Duodenal mucosa (tissue), 2 donors: ENCODE data around the gene AFF3.

Source experiments
- H3K27ac ChIP-seq: one replicate; pipeline ENCODE4 v1.7.0; 2013; ENCODE audit warnings: low read depth, low read length
- H3K27me3 ChIP-seq, 2 donors: one replicate each; pipeline ENCODE4 v1.7.0; 2013; ENCODE audit warnings: low read length in 2 of 2, control low read depth in 1 of 2; ENCODE audit not compliant: insufficient read depth in 2 of 2, control insufficient read depth in 1 of 2
- H3K36me3 ChIP-seq, 2 donors: one replicate each; pipeline ENCODE4 v1.7.0; 2013; ENCODE audit warnings: low read length in 2 of 2, control low read depth in 1 of 2; ENCODE audit not compliant: insufficient read depth in 2 of 2, control insufficient read depth in 1 of 2
- H3K4me1 ChIP-seq, 2 donors: one replicate each; pipeline ENCODE4 v1.7.0; 2013; ENCODE audit warnings: low read length in 2 of 2, control low read depth in 1 of 2; ENCODE audit not compliant: insufficient read depth in 2 of 2, control insufficient read depth in 1 of 2
- H3K4me3 ChIP-seq, 2 donors: one replicate each; pipeline ENCODE4 v1.7.0; 2013; ENCODE audit warnings: low read length in 2 of 2, low read depth in 1 of 2
- H3K9ac ChIP-seq, 2 donors: one replicate each; pipeline ENCODE4 v1.7.0; 2013; ENCODE audit warnings: low read length in 2 of 2, low read depth in 1 of 2
- H3K9me3 ChIP-seq, 2 donors: one replicate each; pipeline ENCODE4 v1.7.0; 2013; ENCODE audit warnings: low read length in 2 of 2, control low read depth in 1 of 2; ENCODE audit not compliant: control insufficient read depth in 1 of 2

The AFF3 gene

DNA sequence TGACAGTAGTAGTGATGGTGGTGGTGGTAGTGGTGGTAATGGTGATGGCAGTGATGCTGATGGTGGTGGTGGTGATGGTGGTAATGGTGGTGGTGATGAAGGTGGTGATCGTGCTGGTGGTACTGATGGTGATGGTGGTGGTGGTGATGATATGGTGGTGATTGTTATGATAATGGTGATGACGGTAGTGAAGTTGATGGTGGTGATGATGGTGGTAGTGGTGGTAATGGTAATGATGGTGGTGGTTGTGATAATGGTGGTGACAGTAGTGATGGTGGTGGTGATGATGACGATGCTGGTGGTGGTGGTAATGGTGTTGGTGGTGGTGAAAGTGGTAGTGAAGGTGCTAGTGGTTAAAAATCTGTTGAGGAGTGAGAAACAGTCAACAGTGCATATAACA is 125.6 kb downstream of the AFF3 start:
- H3K27ac ChIP-seq = no peak overlapping the region
- H3K9ac ChIP-seq = no peak overlapping the region
- no peaks in the 10 kb centered on the region for H3K36me3 ChIP-seq
- no peaks in the 10 kb centered on the region for H3K4me1 ChIP-seq
- H3K27me3 ChIP-seq = no peaks in the 10 kb centered on the region
- H3K4me3 ChIP-seq = no peak overlapping the region
- no peaks in the 10 kb centered on the region for H3K9me3 ChIP-seq

DNA sequence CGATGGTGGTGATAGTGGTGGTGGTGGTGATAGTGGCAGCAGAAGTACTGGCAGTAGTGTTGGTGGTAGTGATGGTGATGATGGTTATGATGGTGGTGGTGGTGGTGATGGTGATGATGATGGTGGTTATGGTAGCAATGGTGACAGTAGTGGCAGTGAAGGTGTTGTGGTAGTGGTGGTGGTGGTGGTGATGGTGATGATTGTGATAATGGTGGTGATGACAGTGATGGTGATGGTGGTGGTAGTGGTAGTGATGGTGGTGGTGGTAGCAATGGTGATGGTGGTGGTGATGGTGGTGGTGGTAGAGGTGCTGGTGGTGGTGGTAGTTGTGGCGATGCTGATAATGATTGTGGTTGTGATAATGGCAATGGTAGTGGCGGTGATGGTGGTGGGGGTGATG is 126.5 kb downstream of the AFF3 start:
- no peak overlapping the region for H3K27ac ChIP-seq
- no peak overlapping the region for H3K4me3 ChIP-seq
- H3K9me3 ChIP-seq = no peaks in the 10 kb centered on the region
- no peaks in the 10 kb centered on the region for H3K36me3 ChIP-seq
- no peaks in the 10 kb centered on the region for H3K4me1 ChIP-seq
- no peak overlapping the region for H3K9ac ChIP-seq
- H3K27me3 ChIP-seq = no peaks in the 10 kb centered on the region

DNA sequence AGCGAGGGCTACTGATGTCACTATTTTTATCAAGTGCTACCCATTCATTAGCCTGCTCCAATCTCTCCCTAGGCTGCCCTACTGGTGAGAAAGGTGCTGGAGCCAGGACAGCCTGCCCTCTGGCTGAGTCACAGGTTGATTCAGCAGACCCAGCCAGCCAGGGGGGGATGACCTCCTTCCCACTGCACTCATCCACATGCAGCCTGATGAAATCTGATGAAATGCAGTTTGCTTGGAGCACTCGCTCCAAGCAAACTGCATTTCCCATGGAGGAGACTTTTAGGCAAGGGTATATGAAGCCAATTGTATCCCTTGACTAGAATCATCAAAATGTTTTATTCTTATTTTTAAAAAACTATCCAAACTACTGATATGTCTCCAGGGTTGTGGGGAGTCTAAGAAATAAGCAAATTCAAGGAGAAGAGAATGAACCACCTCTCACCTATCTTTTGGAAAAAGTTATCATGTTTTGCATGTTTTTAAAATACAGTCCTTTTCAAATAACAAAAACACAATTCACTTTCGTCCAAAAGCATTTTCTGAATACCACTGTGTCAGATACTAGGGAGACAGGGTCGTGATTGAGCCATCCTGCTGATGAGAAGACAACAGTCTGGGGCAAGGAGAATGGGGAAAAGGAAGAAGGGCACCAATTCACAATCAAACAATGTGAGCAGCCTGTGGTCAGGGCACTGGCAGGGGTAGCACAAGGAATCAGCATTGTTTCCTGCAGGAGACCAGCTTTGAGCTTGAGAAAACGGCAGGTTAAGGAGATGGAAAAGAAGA is 128.3 kb downstream of the AFF3 start:
- Histone ChIP-seq H3K27ac (no peak overlapping the region), H3K9me3 (no peaks in the 10 kb centered on the region), H3K36me3 (no peaks in the 10 kb centered on the region), H3K4me1 (no peaks in the 10 kb centered on the region), H3K9ac (no peak overlapping the region), H3K27me3 (no peaks in the 10 kb centered on the region), H3K4me3 (no peak overlapping the region)

DNA sequence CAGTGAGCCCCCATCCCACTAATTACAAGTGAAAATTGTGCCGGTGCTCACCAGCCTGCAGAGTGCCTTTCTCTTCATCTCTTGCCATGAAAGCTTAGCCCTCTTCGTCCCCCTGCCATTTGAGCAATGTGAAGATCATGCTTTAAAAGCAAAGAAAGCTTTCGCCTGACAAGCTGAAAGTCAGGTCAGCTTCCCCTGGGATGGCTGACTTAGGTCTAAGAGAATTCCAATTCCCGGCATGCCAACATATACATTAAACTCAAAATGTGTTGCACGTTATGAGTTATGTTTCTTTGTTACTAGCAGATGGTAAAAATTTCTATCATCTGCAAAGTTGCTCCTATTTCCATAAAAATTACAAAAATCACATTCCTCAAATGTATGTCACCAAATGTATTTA is 129.8 kb downstream of the AFF3 start:
- no peak overlapping the region for H3K4me3 ChIP-seq
- H3K27ac ChIP-seq = no peak overlapping the region
- no peak overlapping the region for H3K9ac ChIP-seq
- no peaks in the 10 kb centered on the region for H3K36me3 ChIP-seq
- H3K9me3 ChIP-seq = no peaks in the 10 kb centered on the region
- H3K4me1 ChIP-seq = no peaks in the 10 kb centered on the region
- H3K27me3 ChIP-seq = no peaks in the 10 kb centered on the region

DNA sequence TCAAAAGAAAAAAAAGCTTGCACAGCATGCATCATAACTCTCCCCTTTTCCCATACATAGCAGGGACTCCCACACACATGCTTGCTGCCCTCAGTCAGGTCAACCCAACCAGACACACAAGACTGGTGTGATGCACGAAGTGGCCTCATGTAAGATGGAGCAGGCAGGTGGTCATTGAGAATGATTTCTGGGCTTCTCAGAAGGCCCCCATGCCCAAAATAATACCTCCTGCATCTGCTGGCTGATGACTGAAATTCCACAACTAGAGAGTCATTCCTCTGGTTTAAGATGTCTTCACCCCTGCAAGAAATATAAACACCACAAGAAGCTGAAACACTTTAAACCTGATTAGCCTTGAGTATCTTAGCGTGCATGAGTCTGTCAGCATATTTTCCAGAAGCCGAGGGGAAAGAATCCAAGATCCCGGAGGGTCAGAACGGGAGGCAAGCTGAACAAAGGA is 131.1 kb downstream of the AFF3 start:
- no peaks in the 10 kb centered on the region for H3K36me3 ChIP-seq
- H3K27ac ChIP-seq = no peak overlapping the region
- H3K9ac ChIP-seq = no peak overlapping the region
- no peaks in the 10 kb centered on the region for H3K27me3 ChIP-seq
- H3K4me1 ChIP-seq = no peaks in the 10 kb centered on the region
- H3K4me3 ChIP-seq = no peak overlapping the region
- no peaks in the 10 kb centered on the region for H3K9me3 ChIP-seq

DNA sequence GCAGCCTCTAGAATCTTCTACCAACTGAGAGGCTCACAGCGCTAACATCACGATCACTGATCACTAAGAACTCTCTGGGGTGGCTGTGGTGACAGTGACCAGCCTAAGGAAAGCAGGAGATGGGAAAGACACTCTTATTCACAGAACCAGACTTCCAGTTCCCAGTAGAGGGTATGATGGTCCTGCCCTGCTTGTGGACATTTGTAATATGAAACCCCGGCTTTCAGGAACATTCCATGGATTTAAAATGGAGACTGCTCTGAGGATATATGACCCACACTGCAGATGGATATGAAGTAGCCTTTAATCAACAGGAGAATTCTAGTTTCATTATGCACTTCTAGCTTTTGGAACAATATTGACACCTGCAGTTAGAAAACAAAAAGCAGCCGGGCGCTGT is 131.8 kb downstream of the AFF3 start:
- H3K9ac ChIP-seq = no peak overlapping the region
- H3K27ac ChIP-seq = no peak overlapping the region
- no peaks in the 10 kb centered on the region for H3K36me3 ChIP-seq
- H3K27me3 ChIP-seq = no peaks in the 10 kb centered on the region
- no peaks in the 10 kb centered on the region for H3K9me3 ChIP-seq
- no peak overlapping the region for H3K4me3 ChIP-seq
- no peaks in the 10 kb centered on the region for H3K4me1 ChIP-seq

DNA sequence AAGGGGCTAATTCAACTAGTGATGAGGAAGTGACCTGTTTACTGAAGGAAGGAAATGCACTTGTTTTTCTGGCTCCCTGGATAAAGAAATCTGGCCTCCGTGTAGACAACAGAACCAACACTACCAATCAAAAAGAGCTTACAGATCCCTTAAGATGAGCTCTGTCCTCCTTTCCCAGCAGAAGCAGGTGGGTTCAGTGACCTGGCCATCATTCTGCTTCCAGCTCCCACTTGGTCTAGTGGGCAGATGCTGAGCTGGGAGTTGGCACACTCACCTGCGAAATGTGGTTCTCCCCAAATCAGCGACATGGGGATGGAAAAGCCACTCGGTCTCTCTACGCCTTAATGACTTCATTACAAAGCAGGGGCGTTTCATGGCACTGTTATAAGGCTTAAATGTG is 132.6 kb downstream of the AFF3 start:
- H3K36me3 ChIP-seq = no peaks in the 10 kb centered on the region
- H3K9me3 ChIP-seq = no peaks in the 10 kb centered on the region
- no peak overlapping the region for H3K9ac ChIP-seq
- no peaks in the 10 kb centered on the region for H3K4me1 ChIP-seq
- no peak overlapping the region for H3K4me3 ChIP-seq
- H3K27ac ChIP-seq = no peak overlapping the region
- no peaks in the 10 kb centered on the region for H3K27me3 ChIP-seq

DNA sequence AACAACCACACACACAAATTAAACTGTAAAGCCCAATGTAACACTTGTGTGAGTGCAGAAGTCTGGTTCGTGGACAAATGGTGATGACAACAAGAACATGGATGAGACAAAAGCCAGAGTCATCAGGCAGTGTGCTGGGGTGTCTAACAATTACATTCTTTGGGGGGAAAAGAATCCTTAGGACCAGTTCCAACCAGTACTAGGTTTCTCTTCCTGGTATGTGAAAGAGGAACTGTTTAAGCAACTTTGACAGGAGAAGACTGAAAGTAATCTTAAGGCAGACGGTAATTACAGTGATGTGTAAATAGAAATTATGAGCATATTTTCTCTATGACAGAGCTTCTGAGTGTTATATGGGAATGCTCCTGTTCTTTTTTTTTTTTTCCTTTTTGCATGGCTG is 133.4 kb downstream of the AFF3 start:
- Histone ChIP-seq H3K4me3 (no peak overlapping the region), H3K27ac (no peak overlapping the region), H3K9ac (no peak overlapping the region), H3K36me3 (no peaks in the 10 kb centered on the region), H3K27me3 (no peaks in the 10 kb centered on the region), H3K9me3 (no peaks in the 10 kb centered on the region), H3K4me1 (no peaks in the 10 kb centered on the region)

DNA sequence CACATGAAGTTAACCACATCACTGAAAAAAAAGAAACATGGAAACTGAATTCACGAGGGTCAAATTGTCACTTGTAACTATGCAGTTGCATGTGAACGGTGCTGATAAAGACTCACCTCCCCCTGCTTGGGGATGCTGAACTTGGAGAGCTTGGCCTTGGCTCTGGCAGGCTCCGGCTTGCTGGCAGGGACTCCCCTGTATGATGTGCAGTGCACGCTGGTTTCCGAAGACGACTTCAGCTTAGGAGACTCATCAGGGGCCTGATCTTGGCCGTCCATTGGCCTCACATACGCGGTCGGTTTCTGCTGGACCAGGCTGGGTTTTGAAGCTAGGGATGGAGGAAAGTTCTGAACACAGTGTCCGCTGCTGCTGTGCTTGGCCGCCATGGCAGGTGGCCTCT is 135.9 kb downstream of the AFF3 start:
- no peak overlapping the region for H3K27ac ChIP-seq
- H3K9ac ChIP-seq = no peak overlapping the region
- no peaks in the 10 kb centered on the region for H3K9me3 ChIP-seq
- H3K4me3 ChIP-seq = no peak overlapping the region
- H3K36me3 ChIP-seq = no peaks in the 10 kb centered on the region
- no peaks in the 10 kb centered on the region for H3K4me1 ChIP-seq
- H3K27me3 ChIP-seq = no peaks in the 10 kb centered on the region

DNA sequence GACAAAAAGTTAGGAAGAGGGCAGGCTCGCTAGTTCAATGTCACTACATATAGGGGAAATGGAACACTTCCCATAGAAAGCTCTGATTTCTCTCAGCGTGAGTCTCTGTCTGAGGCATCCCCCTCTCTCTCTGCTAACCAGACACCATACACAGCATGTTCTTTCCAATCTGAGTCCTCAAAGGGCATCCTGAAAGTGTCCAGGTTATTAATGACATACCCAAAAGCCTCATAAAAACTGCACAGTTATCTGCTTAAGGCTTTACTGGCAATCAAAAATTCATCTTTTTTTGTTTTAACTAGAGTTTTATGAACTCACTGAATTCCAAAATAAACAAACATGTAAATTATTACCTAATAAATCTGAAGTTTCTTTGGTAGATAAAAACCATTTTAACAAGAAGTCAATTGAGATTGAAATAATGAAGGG is 137.4 kb downstream of the AFF3 start:
- no peaks in the 10 kb centered on the region for H3K27me3 ChIP-seq
- H3K4me1 ChIP-seq = no peaks in the 10 kb centered on the region
- no peaks in the 10 kb centered on the region for H3K36me3 ChIP-seq
- H3K27ac ChIP-seq = no peak overlapping the region
- H3K9me3 ChIP-seq = no peaks in the 10 kb centered on the region
- no peak overlapping the region for H3K4me3 ChIP-seq
- H3K9ac ChIP-seq = no peak overlapping the region
